SK-MEL-5 (cell line): Measurements from ENCODE around the gene RPTN. TPM values are rescaled to one million over a fixed set of nuclear protein-coding genes. Genes with fewer than 3 reads are reported as not detected.
A peak's percentile ranks its signal among the peaks of the same experiment; 100 is the strongest.

Experiments
- DNase-seq: peaks from one replicate; pipeline ENCODE4 v3.0.0-alpha.2; 2016; ENCODE audit warnings: low read depth, low spot score
- in situ Hi-C: cut with HindIII; loops from 2 replicates; pipeline ENCODE4 v1.10.0; 2016; ENCODE audit warnings: low sequenced_read_pairs, high pct_unique_total_duplicates, low pct_unique_long_range_greater_than_20kb
- total RNA-seq: library from RNA; depleted of rRNA; stranded (reverse); fragments of >200 nt; shearing (Covaris generic); gene quantifications from 2 replicates; pipeline ENCODE4 v1.2.3, GENCODE V29; 2014

Gene RPTN
- total RNA-seq, 1 experiment from 2014 or later, result not detected

GRCh38 chr1:152125834-152126443 lies 33.1 kb downstream of the RPTN start:
- in situ Hi-C loops, result no loop called here
- DNase-seq, result no peak

- in situ Hi-C loops, result no loop called here
- DNase-seq, result no peak
Measured at GRCh38 chr1:152118915-152119314, 40.1 kb downstream of the RPTN start.

- in situ Hi-C loops, result no loop called here
- DNase-seq, result no peak
Measured at GRCh38 chr1:152115344-152115743, 43.7 kb downstream of the RPTN start, which contains the start of gene TCHH. TCHH (minus strand) TSS chr1:152115444; CDS start chr1:152114080, 1,364 bp downstream.

- no peak for DNase-seq
- in situ Hi-C loops, result no loop called here
Measured at GRCh38 chr1:152112885-152113432, 46.1 kb downstream of the RPTN start.

- in situ Hi-C loops, result no loop called here
- peak; percentile 17 for DNase-seq
Measured at GRCh38 chr1:152112101-152112884, 46.7 kb downstream of the RPTN start.

GRCh38 chr1:152111515-152111968 lies 47.5 kb downstream of the RPTN start:
- in situ Hi-C loops, result no loop called here
- DNase-seq, result peak; percentile 7

GRCh38 chr1:152110860-152111514 lies 48.0 kb downstream of the RPTN start:
- in situ Hi-C loops, result no loop called here
- DNase-seq, result peak; percentile 35

- peak; percentile 54 for DNase-seq
Measured at GRCh38 chr1:152110365-152110859, 48.6 kb downstream of the RPTN start.

GRCh38 chr1:152109998-152110294 lies 49.1 kb downstream of the RPTN start:
- DNase-seq, result no peak
- in situ Hi-C loops, result no loop called here

More at GRCh38 chr1:152110365-152110859, 48.6 kb downstream of the RPTN start:
- in situ Hi-C loops, result no loop called here

GRCh38 chr1:152109231-152109997 lies 49.6 kb downstream of the RPTN start:
- in situ Hi-C loops, result no loop called here
- peak; percentile 38 for DNase-seq

GRCh38 chr1:152108882-152109222 lies 50.2 kb downstream of the RPTN start:
- DNase-seq, result peak; percentile 7
- in situ Hi-C loops, result no loop called here

- in situ Hi-C loops, result no loop called here
- DNase-seq, result peak; percentile 83
Measured at GRCh38 chr1:152107984-152108881, 50.8 kb downstream of the RPTN start.

- peak; percentile 71 for DNase-seq
- in situ Hi-C loops, result no loop called here
Measured at GRCh38 chr1:152107031-152107983, 51.7 kb downstream of the RPTN start.

GRCh38 chr1:152104854-152105253 lies 54.2 kb downstream of the RPTN start:
- in situ Hi-C loops, result no loop called here
- DNase-seq, result no peak
